SHP77 (cell line): Measurements from ENCODE around the gene MKLN1.

ENCODE experiments used
- DNase-seq, 2 experiments: peaks; one replicate each; lab custom pipeline; 2025; lab: John Stamatoyannopoulos, UW

Gene MKLN1

GRCh38 chr7:131522325-131522930 lies 194.8 kb downstream of the MKLN1 start:
- no peak for DNase-seq

- DNase-seq = no peak
These were observed 196.4 kb downstream of the MKLN1 start for GRCh38 chr7:131524115-131524514.

GRCh38 chr7:131524703-131525102 lies 197.0 kb downstream of the MKLN1 start:
- DNase-seq = no peak

- DNase-seq = no peak
These were observed 198.1 kb downstream of the MKLN1 start for GRCh38 chr7:131525820-131526219.

GRCh38 chr7:131527456-131527855 lies 199.8 kb downstream of the MKLN1 start:
- no peak for DNase-seq

DNA sequence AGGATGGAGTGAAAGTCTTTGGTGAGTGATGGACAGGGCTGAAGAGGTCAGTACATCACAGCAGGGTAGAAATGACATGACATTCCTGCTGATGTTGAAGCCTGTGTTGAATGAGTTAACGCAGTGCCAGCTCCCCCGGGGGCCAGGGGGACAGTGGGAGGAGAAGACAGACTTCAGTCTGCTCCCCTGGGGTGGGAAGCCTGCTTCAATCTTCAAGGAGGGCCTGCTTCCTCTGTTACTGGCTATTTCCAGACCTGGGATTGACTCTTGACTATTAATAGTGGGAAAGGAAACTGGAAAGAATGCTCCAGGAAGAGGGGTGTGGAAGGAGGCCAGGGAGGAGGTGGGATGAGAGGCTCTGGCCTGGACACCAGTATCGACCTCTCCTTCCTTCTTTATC lies 201.5 kb downstream of the MKLN1 start:
- DNase-seq = no peak

DNA sequence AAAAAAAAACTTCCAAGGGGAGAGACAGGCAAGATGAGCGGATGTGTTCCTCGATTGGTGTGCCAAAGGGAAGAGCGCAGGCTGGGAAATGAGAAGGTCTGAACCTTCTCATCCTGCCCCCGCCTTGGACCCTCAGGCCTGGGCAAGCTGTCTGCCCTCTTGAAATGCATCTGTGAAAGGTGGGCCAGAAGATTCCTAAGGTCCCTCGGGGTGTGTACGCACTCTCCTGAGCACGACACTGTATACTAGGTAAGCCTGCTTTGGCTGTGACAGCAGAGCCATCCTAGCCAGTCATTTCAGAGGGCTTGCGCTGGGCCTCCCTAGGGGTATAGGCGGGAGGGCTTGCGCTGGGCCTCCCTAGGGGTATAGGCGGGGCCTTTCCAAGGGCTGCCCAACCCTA lies 201.9 kb downstream of the MKLN1 start:
- no peak for DNase-seq

- no peak for DNase-seq
These were observed 202.5 kb downstream of the MKLN1 start for GRCh38 chr7:131530137-131530536.

DNA sequence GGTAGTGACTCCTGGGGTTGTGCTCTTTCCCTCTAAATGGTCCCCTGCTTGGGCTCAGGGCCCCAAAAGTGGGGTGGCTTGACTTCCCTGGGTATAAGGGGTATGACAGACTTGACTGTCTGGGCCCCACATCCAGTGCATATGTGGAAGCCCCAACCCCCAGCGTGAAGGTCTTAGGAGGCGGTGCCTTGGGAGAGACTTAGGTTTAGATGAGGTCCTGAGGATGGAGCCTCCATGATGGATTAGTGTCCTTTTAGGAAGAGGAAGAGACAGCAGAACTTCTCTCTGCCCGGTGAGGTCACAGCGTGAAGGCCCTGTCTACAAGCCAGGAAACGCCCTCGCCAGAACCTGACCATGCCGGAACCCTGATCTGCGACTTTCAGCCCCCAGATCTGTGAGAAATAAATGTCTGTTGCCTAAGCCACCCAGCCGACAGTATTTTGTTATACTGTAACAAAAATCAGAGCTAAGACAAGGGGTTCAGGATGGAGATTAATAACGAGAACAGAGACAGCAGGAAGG lies 205.0 kb downstream of the MKLN1 start:
- DNase-seq = no peak

GRCh38 chr7:131533151-131533559 lies 205.5 kb downstream of the MKLN1 start:
- no peak for DNase-seq

DNA sequence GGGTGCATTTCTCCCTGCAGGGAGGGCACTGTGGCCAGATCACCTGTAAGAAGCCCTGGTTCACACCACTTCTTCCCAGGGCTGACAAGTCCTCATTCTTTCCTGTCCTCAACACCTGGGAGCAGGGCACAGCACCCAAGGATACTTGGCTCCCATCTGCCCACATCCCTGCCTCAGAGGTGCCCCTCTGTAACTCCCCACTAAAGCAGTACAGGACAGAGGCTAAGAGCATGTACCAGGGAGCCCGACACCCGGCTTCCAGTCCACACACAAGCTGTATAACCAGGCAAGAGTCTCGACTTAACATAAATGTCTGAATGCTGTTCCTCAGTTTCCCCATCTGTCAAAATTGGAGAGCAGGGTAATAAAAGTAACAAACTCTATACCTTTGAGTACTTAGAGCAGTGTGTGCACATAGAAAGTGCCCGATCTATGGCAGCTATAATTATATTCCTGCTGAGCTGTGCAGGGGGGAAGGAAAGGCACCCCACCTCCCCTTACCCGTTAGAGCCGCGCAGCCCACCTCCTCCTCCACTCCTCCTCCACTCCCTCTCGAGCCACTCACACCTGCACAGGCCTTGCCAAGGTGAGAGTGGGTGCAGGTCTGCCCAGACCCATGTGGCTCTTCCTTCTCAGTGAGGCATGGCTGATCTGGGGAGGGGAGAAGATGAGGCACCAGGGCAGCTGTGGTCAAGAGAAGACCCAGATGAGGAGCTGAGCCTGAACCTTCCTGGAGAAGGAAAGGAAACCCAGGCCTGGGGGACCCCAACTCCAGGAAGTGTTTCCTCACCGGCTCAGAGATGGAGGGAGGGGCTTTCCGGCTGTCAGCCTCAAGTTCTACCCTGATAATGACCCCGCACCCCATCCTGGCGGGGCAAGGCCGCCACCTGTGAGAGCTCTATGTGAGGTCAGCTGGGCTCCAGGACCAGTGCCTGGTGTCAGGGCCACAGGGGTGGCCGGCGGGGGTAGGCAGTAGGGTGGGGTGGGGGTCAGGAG lies 206.2 kb downstream of the MKLN1 start:
- DNase-seq = no peak

GRCh38 chr7:131536361-131536849 lies 208.7 kb downstream of the MKLN1 start:
- DNase-seq = no peak

- DNase-seq = no peak
These were observed 209.9 kb downstream of the MKLN1 start for GRCh38 chr7:131537571-131537978.

DNA sequence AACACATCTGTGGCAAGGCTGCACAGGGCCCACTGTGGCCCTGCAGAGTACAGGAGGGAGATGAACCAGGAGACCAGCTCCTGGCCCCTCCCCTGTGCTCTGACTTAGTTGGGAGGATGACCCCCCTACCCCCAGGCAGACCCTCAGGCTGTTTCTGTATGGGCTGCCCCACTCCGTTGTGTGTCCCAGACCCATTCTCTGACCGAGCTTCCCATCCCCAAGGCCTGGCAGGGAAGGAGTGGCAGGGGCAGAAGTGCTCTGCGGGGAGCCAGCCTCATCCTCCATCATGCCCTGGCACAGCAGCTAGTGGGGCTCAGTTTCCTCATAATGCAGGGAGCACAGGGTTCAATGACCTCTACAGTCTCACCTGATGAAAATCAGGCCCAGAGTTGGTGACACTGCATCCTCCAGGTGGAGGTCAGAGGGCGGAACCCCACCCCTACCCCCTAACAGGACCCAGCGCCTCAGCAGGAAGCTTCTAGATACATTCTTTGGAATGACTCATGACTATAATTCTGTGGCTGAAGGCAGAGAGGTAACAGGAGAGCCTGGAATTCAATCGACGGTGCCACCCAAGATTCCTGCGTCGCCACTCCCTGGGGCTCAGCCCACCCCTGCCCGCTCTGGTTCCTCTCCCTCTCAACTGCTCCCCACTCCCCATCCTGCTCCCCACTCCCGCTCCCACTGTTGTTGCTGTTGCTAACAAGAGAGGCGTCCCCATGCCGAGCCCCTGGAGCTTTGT lies 210.6 kb downstream of the MKLN1 start:
- DNase-seq = no peak

DNA sequence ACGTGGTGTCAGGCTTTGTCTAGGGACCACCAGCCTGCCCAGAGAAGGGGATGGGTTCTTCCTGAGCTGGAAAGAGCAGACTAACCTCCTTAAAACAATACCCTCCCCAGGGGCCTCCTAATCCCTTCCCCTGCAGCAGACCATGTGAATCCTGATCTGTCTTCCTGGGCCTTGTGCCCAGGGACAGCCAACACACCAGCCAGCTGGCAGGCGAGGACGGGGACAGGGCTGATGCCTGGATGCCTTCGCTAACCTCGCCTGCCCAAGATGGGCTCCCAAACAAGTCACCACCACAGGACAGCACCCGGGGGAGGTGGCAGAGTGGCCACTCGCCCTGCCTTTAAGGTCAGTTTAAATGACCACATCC lies 211.1 kb downstream of the MKLN1 start:
- no peak for DNase-seq

DNA sequence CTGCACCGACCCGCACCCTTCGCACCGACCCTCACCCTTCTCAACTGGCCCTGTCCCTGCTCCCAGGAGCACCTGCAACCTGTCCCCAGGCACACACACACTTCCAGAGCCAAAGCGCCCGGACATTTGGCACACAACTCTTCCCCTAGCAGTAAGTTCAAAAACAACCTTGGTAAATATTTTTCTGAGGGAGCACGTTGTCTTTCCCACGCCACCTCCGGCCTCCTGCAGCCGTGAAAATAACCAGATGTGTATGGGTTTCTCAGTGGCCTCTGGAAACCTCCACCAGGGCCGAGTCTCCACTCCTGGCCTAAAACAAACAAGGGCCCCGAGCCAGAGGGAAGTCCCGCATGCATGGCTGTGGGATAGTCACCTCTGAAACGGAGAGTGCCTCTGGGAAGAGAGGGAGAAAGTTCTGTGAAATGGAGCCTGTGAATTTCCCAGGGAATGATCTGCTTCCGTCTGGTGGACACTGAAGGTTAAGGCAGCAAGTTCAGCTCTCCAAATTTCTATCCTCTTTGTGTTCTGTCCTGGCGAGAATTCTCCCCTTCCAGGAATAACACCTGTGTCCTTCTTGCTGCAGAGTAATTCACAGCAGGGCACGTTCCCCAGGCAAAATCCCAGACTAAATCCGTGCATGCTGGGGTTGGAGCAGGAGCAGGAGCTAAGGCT lies 213.0 kb downstream of the MKLN1 start:
- DNase-seq = no peak

DNA sequence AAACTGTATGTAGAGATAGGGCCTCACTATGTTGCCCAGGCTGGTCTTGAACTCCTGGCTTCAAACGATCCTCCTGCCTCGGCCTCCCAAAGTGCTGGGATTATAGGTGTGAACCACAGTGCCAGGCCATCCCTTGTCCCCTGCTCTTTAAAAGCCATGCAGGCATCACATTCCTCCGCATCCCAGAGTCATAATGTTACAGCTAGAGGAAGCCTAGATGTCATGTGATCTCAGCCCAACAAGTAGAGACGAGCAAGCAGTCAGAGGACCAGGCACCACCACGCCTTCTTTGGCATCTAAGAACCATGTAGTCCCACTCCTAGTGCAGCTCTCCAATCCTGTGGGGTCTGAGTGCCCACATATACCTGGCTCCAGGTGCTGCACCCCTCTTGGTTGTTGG lies 215.6 kb downstream of the MKLN1 start:
- no peak for DNase-seq

DNA sequence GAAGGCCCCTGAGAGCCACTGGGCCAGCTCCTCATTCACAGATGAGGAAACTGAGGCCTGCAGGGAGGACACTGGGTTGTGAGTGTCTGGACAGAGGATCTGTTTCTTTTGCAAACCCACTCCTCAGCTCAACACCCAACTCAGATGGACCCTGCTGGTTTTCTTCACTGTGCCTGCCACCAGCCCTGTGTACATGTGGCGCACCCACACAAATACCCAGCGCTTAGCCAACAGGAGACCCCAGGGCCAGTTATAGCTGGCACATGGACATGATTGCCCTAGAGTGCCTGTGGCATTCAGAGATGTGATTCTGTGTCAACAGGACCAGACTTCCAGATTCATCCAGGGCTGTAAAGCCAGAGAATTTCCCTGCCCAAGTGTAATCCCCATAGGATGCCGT lies 216.3 kb downstream of the MKLN1 start:
- no peak for DNase-seq

DNA sequence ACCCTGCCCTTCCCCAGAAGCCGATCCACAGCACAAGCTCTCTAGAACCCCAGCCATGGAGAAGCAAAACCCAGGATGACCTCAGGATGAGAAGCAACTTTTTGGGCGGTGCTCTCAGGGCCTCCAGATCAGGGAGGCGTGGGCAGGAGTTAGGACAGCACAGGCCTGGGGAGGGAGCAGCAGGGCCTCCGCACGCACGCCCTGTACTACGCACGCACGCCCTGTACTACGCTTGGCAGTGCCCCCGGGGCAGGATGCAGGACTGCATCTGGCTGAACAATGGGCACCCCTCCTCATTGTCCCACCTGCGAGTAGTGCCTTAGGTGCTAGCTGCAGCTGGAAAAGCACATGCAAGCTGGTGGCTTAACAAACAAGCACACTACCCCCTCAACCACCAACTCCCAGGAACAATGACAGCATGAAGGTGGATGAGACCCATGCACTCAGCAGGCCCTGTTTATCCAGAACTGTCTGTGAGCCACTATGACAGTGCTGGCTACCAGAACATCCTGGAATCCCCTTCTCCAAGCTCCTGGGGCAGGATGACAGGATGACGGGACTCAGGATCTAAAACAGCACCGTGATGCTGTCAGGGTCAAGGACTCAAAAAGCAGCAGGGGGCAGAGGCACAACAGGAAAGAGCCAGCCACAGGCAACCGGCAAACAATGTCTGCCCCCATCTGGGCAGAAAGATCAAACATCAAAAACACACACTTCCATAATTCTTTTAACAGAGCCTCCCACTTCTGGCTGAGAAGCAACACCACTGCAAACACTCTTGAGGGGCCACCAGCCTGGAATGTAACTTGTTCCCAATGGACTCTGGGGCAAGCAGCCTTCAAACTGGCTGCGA lies 217.0 kb downstream of the MKLN1 start:
- DNase-seq = peak; percentile 18 to 19

DNA sequence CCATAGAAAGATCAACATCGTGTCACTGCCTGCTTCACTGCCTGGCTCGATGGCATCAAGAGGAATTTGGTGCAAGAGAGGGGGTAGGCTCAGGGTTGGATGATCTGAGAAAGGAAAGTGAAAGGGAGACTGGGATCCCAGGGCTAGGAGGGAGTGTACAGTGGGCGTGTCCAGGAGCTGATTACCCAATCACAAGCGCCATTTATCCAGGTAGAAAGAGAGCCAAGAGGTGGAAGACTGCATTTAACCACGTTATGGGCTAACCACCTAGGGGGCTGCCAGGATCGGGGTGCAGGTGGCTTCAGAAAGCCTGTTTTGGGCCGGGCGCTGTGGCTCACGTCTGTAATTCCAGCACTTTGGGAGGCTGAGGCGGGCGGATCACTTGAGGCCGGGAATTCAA lies 218.4 kb downstream of the MKLN1 start:
- DNase-seq = no peak
